Liver (tissue), 3 donors: ENCODE data around the gene ADGRB2.

Source experiments
- ATF3 ChIP-seq: IDR thresholded peaks from 2 replicates; pipeline ENCODE4 v1.6.1; 2016; ENCODE audit warnings: antibody characterized with exemption
- CTCF ChIP-seq: fragments of 150-350 bp; IDR thresholded peaks from 2 replicates; pipeline ENCODE4 v1.5.1; 2017; ENCODE audit warnings: improper control_type of control experiment, low read depth, low read length; ENCODE audit not compliant: missing input control
- EGR1 ChIP-seq, 2 donors: IDR thresholded peaks; 2 replicates each; pipeline ENCODE4 v1.6.1; 2016 to 2018; ENCODE audit warnings: antibody characterized with exemption in 2 of 2, low read depth in 2 of 2
- GABPA ChIP-seq, 2 donors: IDR thresholded peaks in 1 of 2; conservative IDR thresholded peaks in 1 of 2; 2 replicates each; pipeline ENCODE4 v1.6.1; 2016; ENCODE audit warnings: antibody characterized with exemption in 2 of 2, mild to moderate bottlenecking in 1 of 2, moderate library complexity in 1 of 2
- HNF4A ChIP-seq, 2 donors: conservative IDR thresholded peaks; 2 replicates each; pipeline ENCODE4 v1.6.1; 2016; ENCODE audit warnings: antibody characterized with exemption in 2 of 2, mild to moderate bottlenecking in 2 of 2
- NR2F2 ChIP-seq: IDR thresholded peaks from 2 replicates; pipeline ENCODE4 v1.6.1; 2016; ENCODE audit warnings: antibody characterized with exemption
- RAD21 ChIP-seq, 2 donors: IDR thresholded peaks; 2 replicates each; pipeline ENCODE4 v1.6.1; 2016; ENCODE audit warnings: antibody characterized with exemption in 2 of 2, mild to moderate bottlenecking in 2 of 2
- TAF1 ChIP-seq: conservative IDR thresholded peaks from 2 replicates; pipeline ENCODE4 v1.6.1; 2016; ENCODE audit warnings: antibody characterized with exemption, mild to moderate bottlenecking
- YY1 ChIP-seq: IDR thresholded peaks from 2 replicates; pipeline ENCODE4 v1.6.1; 2016; ENCODE audit warnings: antibody characterized with exemption, mild to moderate bottlenecking
- TF ChIP-seq, protein P1 (sequence below): IDR thresholded peaks from 2 replicates; pipeline ENCODE4 v1.6.1; 2016; ENCODE audit warnings: antibody characterized with exemption
- donor health status: healthy.
- donor health status: healthy.

DNA sequence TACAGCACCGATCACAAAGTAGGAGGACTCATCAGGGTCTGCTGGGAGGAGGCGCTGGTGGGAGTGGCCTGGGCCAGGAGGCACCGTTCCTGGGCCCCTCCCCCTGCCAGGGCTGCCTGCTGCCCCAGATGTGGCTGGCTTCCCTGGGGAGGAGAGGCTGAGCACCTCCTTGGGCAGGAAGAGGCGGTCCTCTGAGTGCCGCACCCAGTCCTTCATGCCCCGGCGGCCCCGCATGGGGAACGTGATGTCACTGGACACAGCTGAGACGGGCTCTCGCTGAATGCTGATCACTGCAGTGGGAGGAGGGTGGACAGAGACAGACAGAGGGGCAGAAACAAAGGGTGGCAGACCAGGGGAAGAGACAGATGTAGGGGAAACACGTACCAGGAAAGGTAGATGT, 24.8 kb downstream of the ADGRB2 start:
- TF ChIP-seq NR2F2 (no peak), CTCF (no peak), GABPA (IDR thresholded peaks at IDR 0.05 in 1 of 2, conservative IDR thresholded peaks at IDR 0.05 in 1 of 2) (no peak), RAD21 (IDR thresholded peaks at IDR 0.05) (no peak), HNF4A (conservative IDR thresholded peaks at IDR 0.05) (no peak), YY1 (no peak), TAF1 (no peak), ATF3 (no peak), EGR1 (IDR thresholded peaks at IDR 0.05; ENCODE audit: low read depth in 2 of 2) (no peak)
- TF ChIP-seq, protein P1, sequence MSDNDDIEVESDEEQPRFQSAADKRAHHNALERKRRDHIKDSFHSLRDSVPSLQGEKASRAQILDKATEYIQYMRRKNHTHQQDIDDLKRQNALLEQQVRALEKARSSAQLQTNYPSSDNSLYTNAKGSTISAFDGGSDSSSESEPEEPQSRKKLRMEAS: no peak
